Esophagus muscularis mucosa (tissue), 4 donors: ENCODE data around the gene ZBTB46.

Source experiments
- EP300 ChIP-seq: sonication (generic); formaldehyde crosslinking; IDR thresholded peaks from one replicate; pipeline ENCODE4 v1.6.1; 2017; ENCODE audit warnings: antibody characterized with exemption
- POLR2A ChIP-seq: fragments of 450-650 bp; IDR thresholded peaks from one replicate; pipeline ENCODE4 v1.6.1; 2017; ENCODE audit warnings: antibody characterized with exemption, moderate library complexity, mild to moderate bottlenecking, low read depth
- POLR2AphosphoS5 ChIP-seq, 2 donors: sonication (generic); formaldehyde crosslinking; IDR thresholded peaks; one replicate each; pipeline ENCODE4 v1.6.1; 2017; ENCODE audit warnings: antibody characterized with exemption in 2 of 2
- TF ChIP-seq, protein P1 (sequence below), 3 experiments: fragments of 200-600 bp in 2 of 3; fragments of 450-650 bp in 1 of 3; sonication (generic) in 2 of 3; IDR thresholded peaks; one replicate each; pipeline ENCODE4 v1.5.1; 2017 to 2019; ENCODE audit warnings: antibody characterized with exemption in 3 of 3, mild to moderate bottlenecking in 2 of 3, moderate library complexity in 1 of 3

DNA sequence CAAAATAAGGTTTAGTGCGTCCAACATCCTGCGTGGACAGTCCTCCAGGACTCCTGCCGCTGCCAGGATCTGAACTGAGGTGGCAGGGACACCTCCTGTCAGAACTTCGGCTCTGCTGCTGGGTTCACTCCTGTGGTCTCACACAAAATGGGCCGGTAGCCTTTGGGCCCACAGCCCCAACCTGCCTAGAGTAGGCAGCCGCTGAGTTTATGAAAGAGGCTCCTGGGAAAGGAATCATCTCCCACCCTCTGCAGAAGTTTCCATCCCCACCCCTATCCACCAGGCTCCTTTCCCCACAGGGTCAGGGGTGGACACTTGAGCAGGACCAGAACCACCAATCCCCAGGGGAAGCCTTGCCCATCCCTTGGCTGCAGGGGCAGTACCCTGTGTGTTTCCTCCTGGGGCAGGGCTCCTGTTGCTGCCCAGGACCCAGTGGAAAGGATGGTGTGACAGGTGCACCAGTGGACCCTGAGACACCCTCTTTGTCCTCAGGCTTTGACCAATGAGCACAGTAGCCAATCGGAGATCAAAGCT lies 28.2 kb upstream of the ZBTB46 start:
- TF ChIP-seq, protein P1, sequence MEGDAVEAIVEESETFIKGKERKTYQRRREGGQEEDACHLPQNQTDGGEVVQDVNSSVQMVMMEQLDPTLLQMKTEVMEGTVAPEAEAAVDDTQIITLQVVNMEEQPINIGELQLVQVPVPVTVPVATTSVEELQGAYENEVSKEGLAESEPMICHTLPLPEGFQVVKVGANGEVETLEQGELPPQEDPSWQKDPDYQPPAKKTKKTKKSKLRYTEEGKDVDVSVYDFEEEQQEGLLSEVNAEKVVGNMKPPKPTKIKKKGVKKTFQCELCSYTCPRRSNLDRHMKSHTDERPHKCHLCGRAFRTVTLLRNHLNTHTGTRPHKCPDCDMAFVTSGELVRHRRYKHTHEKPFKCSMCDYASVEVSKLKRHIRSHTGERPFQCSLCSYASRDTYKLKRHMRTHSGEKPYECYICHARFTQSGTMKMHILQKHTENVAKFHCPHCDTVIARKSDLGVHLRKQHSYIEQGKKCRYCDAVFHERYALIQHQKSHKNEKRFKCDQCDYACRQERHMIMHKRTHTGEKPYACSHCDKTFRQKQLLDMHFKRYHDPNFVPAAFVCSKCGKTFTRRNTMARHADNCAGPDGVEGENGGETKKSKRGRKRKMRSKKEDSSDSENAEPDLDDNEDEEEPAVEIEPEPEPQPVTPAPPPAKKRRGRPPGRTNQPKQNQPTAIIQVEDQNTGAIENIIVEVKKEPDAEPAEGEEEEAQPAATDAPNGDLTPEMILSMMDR (IDR thresholded peaks at IDR 0.05): peak in 1 of 3 experiments; percentile 1
- TF ChIP-seq POLR2A: no peak
- TF ChIP-seq EP300: no peak
- no peak for TF ChIP-seq POLR2AphosphoS5 (IDR thresholded peaks at IDR 0.05)
